GM19238 (cell line): Measurements from ENCODE around the gene COX4I1.
"Not testable (repeated sequence)": the region's sequence is repeated elsewhere in the genome, so short reads cannot be mapped to it uniquely, and the experiment has no call there.

Experiments
- DNase-seq: peaks from one replicate; pipeline ENCODE4 v3.0.0; 2011; ENCODE audit warnings: low spot score; ENCODE audit not compliant: insufficient read length

The COX4I1 gene

GRCh38 chr16:85798901-85799496 lies 496 bp upstream of the COX4I1 start:
- peak; percentile 71 for DNase-seq

DNA sequence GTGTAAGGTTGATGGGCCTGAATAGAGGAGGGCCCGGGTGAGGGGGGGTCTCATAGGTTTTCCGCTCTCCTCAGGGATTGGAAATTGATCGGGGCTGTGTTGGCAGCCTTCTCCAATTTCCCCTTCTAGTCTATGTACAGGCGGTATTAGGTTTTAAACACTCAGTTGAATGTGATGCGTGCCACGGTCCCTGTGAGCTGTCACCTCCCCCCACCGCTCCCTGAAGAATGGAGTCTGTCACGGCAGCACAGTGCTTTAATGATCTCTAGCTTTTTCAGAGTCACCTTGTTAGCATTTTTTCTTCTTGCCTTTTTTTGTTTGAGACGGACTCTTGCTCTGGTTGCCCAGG lies 800 bp downstream of the COX4I1 start:
- no peak for DNase-seq

DNA sequence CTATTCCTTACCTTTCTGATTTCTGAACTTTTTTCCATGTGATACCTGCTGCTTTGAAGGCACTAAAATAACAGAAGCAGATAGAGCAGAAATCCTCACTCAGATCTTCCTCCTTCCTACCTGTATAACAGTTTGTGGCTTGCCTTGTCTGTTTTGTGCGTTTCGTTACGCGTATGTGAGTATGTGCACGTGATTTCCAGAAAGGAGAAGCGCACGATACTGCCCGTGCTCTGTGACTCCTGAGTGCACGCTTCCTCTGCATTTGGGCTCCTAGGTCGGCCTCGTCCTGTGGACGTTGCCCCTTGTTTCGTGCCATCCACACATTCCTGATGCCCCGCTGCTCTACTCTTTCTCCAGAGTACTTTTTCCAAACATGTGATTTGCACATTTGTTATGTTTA lies 4.1 kb downstream of the COX4I1 start:
- DNase-seq, result no peak

GRCh38 chr16:85805442-85806045 lies 6.0 kb downstream of the COX4I1 start:
- no peak for DNase-seq

DNA sequence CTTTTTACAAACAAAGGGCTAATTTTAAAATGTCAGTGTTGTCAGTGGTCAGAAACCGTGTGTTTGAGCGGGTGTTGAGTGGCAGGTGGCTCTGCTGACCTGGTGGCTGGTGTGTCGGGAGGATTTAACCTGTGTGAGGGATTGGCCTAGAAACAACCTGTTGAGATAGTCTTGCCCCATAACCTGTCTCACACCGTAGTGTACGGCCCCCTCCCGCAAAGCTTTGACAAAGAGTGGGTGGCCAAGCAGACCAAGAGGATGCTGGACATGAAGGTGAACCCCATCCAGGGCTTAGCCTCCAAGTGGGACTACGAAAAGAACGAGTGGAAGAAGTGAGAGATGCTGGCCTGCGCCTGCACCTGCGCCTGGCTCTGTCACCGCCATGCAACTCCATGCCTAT lies 7.0 kb downstream of the COX4I1 start:
- no peak for DNase-seq

DNA sequence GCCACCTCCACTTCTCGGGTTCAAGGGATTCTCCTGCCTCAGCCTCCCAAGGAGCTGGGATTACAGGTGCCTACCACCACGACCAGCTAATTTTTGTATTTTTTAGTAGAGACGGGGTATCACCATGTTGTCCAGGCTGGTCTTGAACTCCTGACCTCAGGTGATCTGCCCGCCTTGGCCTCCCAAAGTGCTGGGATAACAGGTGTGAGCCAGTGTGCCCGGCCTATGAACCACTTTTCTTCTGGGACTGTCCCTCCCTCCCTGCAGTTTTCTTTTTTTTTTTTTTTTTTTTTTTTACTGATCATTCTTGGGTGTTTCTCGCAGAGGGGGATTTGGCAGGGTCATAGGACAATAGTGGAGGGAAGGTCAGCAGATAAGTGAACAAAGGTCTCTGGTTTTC lies 7.8 kb downstream of the COX4I1 start:
- DNase-seq, result not testable (repeated sequence)

GRCh38 chr16:85808104-85808503 lies 8.6 kb downstream of the COX4I1 start:
- not testable (repeated sequence) for DNase-seq

GRCh38 chr16:85808926-85809325 lies 9.4 kb downstream of the COX4I1 start:
- no peak for DNase-seq

DNA sequence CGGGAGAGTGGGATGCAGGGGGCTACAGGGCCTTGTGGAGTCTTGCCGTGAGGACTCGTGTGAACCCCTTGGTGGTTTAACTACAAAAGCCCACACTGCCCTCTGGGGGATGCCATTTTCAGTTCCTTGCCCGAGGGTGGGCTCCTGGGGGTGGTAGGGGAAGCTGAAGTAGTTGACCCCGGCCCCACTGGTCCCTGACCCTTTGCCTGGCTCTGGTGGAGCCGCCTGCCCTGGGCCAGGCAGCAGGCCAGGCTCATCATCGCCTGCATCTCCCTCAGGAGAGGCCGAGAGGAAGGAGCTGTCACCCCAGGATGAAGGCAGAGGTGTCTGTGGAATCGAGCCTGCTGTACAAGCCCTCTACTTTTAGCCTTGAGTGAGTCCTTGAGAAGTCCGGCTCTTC lies 10.2 kb downstream of the COX4I1 start:
- no peak for DNase-seq

- DNase-seq, result no peak
These were observed 10.7 kb downstream of the COX4I1 start for GRCh38 chr16:85810097-85810741.

DNA sequence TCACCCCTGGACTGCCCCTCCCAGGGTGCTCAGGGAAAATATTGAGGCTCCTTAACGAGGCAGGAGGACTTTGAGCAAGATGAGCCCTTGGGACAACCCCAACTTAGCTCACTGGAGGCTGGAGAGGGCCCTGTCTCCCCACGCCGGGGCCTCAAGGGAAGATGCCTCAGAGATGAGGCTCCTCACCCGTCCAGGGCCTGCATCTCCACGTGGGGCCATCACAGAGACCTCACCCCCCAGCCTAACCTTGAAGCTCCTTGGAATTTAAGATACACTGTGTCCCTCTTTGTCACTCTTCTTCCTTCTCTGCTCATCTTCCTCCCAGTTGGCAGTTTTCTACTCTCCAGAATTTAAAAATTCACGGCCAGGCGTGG lies 11.2 kb downstream of the COX4I1 start:
- no peak for DNase-seq

GRCh38 chr16:85812031-85812807 lies 12.7 kb downstream of the COX4I1 start:
- DNase-seq, result no peak

DNA sequence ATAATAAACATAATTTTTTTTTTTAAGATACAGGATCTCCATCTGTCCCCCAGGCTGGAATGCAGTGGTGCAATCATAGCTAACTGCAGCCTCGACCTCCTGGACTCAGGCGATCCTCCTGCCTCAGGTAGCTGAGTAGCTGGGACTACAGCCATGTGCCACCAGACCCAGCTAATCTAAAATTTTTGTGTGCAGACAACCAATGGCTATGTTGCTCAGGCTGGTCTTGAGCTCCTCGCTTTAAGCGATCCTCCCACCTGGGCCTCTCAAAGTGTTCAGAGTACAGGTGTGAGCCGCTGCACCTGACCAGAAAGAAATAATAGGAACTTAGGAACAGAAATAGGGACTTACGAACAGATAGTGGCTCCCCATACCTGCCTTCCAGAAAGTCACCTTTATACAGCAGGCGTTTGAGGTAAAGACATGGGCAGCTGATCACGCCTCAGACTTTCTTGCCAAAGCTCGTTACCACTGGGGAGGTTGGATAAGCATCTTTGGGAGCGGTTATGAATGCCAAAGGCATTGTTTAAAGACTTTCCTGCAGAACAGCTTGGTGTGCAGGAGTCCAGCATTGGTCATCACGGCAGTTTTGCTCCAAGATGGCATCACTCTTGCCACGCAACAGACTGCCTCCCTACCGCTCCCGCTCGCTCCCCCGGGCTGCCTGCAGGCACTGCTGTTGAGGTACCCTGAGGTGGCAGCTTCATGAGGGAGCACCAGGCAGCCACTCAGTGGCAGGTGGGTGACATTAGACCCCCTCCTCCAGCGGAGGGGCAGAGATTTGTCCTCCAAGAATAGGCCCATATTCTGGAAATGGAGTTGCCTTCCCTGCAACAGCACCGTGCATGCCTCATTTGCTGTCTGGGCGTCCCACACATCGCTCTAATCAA lies 13.6 kb downstream of the COX4I1 start:
- no peak for DNase-seq

DNA sequence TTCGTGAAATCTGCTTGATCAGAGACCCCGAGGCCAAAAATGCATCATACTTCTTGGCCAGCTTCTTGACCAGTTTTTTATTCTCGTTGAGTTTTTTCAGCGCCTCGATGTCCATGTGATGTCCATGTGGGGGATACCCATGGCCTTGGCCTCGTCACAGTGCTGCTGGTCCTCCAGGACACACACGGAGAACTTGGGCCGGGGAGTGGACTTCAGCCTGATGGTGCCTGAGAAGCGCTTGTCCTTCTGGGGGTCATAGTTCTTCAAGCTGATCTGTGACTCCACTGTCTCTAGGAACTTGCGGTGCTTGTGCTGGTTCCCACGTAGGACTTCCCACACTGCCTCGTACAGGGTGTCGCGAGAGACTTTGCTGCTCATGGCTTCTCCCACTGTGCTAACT lies 16.7 kb downstream of the COX4I1 start:
- no peak for DNase-seq

DNA sequence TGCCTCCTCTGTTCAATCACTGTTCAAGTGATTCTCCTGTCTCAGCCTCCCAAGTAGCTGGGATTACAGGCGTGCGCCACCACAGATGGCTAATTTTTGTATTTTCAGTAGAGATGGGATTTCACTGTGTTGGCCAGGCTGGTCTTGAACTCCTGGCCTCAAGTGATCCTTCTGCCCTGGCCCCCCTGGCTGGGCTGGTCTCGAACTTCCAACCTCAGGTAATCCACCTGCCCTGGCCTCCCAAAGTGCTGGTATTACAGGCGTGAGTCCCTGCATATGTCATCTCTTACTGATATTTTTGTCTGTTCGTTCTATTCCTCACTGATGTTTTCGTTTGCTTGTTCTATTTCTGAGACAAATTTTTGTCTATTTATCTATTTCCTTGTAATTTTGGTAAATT lies 17.7 kb downstream of the COX4I1 start:
- not testable (repeated sequence) for DNase-seq

DNA sequence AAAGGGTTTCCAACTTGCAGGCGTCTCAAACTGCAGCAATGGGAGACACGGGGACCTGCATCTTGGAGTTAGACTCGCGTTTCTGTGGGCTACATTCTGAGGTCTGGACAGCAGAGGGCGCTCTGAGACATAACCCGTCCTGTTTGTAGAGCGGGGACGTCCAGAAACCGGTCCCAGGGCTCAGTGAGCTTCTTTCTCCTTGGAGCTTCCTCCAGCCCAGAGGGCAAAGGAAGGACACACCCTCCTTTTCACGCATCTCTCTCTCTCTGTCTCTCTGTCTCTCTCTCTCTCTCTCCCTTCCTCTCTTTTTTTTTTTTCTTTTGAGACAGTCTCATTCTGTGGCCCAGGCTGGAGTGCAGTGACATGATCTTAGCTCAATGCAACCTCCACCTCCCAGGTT lies 19.8 kb downstream of the COX4I1 start:
- DNase-seq, result peak; percentile 72

DNA sequence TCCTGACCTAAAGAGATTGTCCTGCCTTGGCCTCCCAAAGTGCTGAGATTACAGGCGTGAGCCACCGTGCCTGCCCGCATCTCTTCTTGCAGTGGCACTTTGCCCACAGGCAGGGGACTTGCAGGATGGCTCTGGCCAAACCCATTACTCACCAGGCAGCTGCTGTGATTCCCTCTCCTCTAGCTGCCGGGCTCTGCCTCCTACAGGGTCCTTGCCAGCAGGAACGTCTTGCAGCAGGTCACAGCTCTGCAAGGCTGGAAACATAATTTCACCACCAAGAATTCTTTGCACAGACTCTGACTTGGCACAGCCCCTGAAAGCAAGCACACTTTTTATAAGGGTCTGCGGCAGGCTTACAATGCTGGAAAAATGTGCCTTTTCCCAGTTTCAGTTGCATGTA lies 20.3 kb downstream of the COX4I1 start:
- DNase-seq, result no peak

DNA sequence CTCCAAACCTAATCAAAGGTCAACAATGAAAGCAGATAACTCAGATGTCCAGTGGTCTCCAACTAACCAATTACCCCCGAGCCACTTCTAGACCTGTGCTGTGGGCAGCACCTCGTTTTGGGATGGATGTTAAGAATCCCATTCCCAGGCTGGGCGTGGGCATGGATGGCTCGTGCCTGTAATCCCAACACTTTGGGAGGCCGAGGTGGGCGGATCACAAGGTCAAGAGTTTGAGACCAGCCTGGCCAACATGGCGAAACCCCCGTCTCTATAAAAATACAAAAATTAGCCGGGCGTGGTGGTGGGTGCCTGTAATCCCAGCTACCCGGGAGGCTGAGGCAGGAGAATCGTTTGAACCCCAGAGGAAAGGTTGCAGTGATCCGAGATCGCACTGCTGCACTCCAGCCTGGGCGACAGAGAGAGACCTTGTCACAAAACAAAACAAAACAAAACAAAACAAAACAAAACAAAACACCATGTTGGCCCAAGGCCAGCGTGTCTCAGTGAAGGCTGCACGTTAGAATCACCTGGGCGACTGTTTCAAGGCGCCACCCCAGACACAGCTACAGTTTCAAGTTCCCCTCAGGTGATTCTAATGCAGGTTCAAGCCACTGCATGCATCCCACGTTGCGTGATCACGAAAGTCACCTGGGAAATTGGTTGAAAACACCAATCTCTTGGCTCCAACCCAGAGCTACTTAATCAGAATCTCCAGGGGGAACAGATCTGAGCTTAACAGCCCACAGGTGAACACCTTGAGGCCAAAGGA lies 21.3 kb downstream of the COX4I1 start:
- DNase-seq, result no peak

DNA sequence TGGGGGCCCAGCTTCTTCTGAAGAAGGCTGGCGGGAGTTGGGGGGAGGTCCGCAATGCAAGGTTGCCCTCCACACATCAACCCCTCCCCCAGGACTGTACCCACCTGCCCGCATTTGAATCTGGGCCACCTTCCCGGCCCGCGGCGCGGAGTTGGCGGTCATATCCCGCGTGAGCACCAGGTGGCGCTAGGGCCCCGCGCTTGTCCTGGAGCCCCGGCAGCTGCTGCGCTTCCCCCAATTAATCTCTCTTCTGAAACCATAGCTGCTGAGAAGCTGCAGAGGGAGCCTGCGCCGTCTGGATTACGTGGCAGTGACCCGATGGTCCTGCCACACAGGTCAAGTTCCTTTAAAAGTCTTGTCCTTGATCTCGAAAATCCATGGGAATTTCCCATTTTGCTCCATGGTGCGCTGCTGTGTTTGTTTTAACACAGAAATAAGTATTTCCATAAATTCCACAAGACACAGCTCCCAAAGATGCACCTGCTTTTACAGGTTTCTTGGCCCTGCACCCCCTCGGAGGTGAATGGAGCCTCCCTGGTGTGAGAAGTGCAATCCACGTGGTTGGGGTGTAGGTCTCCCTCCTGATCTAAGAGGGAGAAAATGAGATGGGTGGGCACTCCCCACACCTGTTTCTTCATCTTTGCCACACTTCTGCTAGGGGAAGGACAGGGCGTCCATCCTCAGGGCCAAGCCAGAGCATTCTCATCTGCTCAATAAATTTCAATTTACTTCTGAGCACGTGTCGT lies 22.1 kb downstream of the COX4I1 start:
- peak; percentile 91 for DNase-seq

GRCh38 chr16:85822145-85822544 lies 22.6 kb downstream of the COX4I1 start:
- DNase-seq, result no peak
